Lower leg skin (tissue), 4 donors: ENCODE data around the gene CYP2S1. TPM values are rescaled to one million over a fixed set of nuclear protein-coding genes. Genes with fewer than 3 reads are reported as not detected.
A peak's percentile ranks its signal among the peaks of the same experiment; 100 is the strongest.

Source experiments
- DNase-seq, 2 donors: peaks; one replicate each; pipeline ENCODE4 v3.0.0-alpha.2; 2019; ENCODE audit warnings: low spot score in 2 of 2
- H3K4me3 ChIP-seq: fragments of 200-600 bp; sonication (generic); 2 replicates; pipeline ENCODE4 v1.5.1; 2017; ENCODE audit warnings: mild to moderate bottlenecking, low read depth; ENCODE audit not compliant: poor library complexity, severe bottlenecking
- POLR2A ChIP-seq, 2 donors: fragments of 450-650 bp; IDR thresholded peaks; one replicate each; pipeline ENCODE4 v1.6.1; 2016 to 2017; ENCODE audit warnings: antibody characterized with exemption in 2 of 2, mild to moderate bottlenecking in 1 of 2, moderate library complexity in 1 of 2
- WGBS, 2 donors: methylation state at CpG; one replicate each; pipeline ENCODE4 v1.1.5; 2018; 5-methylcytosine and 5-hydroxymethylcytosine counted together
- intact Hi-C: fragments of 100-400 bp; cut with DNase I; formaldehyde crosslinking; loops from one replicate; pipeline ENCODE4 v1.15.0; 2023; ENCODE audit warnings: low total_unique reads
- total RNA-seq, 4 donors: library from RNA; depleted of rRNA; stranded (reverse); fragments of >200 nt; gene quantifications; one replicate each; pipeline ENCODE4 v1.1.0, GENCODE V29; 2016
- TF ChIP-seq, protein P1 (sequence below), 3 donors: fragments of 450-650 bp; IDR thresholded peaks; one replicate each; pipeline ENCODE4 v1.5.1; 2016; ENCODE audit warnings: antibody characterized with exemption in 3 of 3, mild to moderate bottlenecking in 3 of 3, moderate library complexity in 2 of 3

Gene CYP2S1
- total RNA-seq, 4 donors from 2014 or later: 0.49 to 3.8 (median 1.9) TPM

- no peak overlapping the region for H3K4me3 ChIP-seq
- no peak for TF ChIP-seq POLR2A (IDR thresholded peaks at IDR 0.05)
- WGBS, 2 donors: 87 to 88% methylated on average over 2 of the region's 2 CpGs
- intact Hi-C loops: no loop called here
- no peak for DNase-seq
Observed at GRCh38 chr19:41159881-41160280, 33.1 kb upstream of the CYP2S1 start.

DNA sequence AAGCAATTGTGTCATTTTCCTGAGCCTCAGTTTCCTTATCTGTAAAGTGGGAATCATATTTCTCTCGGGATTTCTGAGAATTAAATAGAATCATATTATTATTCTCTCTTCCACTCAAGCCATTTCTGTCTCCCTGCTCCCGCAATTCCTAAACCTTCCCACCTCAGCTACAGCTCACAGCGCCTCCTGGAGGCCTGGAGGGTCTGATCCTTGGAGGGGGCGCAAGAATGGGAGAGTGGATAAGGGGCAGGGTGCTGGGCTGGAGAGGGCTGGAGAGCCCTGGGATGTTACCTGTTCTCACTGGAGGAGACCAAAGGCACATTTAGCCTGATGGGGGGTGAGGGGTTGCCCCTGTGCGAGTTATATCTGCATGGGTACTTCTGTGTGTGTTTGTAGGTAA is 31.1 kb upstream of the CYP2S1 start:
- TF ChIP-seq POLR2A (IDR thresholded peaks at IDR 0.05): no peak
- TF ChIP-seq, protein P1, sequence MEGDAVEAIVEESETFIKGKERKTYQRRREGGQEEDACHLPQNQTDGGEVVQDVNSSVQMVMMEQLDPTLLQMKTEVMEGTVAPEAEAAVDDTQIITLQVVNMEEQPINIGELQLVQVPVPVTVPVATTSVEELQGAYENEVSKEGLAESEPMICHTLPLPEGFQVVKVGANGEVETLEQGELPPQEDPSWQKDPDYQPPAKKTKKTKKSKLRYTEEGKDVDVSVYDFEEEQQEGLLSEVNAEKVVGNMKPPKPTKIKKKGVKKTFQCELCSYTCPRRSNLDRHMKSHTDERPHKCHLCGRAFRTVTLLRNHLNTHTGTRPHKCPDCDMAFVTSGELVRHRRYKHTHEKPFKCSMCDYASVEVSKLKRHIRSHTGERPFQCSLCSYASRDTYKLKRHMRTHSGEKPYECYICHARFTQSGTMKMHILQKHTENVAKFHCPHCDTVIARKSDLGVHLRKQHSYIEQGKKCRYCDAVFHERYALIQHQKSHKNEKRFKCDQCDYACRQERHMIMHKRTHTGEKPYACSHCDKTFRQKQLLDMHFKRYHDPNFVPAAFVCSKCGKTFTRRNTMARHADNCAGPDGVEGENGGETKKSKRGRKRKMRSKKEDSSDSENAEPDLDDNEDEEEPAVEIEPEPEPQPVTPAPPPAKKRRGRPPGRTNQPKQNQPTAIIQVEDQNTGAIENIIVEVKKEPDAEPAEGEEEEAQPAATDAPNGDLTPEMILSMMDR (IDR thresholded peaks at IDR 0.05): no peak
- DNase-seq: no peak
- 91 to 95% methylated on average over 5 of the region's 5 CpGs for WGBS, 2 donors

DNA sequence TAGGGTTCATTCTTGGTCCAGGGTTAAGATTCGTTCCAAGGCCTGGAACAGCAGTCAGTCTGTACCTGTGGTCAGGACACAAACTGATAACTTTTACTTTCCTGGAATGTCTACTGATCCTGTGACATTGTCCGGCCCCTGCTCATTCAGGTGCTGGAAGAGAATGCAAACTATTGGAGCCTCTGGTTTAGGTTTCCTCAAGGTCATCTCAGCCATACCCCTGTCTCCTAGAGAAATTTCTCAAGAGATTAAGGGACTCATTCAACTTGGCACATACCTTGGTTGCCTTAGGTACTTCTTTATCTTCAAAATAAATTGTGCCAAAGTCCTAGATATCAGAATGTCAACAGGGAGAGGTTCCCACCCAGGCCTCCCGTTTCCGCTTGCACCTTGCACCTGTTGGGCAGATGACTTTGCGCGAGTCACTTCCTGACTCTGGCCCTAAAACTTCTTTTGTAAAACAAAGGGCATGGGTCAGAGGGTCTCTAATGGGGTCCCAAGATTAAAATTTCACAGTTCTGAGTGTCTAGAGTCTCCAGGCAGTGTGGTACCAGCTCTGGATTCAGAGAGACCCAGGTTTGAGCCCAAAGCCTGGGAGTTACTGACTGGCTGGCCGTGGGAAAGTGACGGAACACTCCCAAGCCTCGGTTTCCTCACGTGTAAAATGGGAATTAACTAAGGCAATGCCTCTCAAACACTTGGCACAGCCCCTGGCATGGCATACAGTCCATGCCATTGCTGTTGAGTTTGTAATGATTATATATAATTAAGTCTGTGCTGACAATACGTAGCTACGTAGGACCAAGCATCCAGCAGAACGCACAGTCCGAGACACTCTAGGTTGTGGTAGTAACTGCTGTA is 25.8 kb upstream of the CYP2S1 start:
- intact Hi-C loops: no loop called here
- H3K4me3 ChIP-seq: no peak overlapping the region
- no peak for DNase-seq
- TF ChIP-seq POLR2A (IDR thresholded peaks at IDR 0.05): no peak
- TF ChIP-seq, protein P1 (IDR thresholded peaks at IDR 0.05): no peak
- WGBS, 2 donors: 87 to 93% methylated on average over 14 of the region's 14 CpGs

More for the DNA sequence above, 31.1 kb upstream of the CYP2S1 start:
- intact Hi-C loops: no loop called here
- H3K4me3 ChIP-seq: no peak overlapping the region

GRCh38 chr19:41172297-41173164 is 20.5 kb upstream of the CYP2S1 start:
- WGBS, 2 donors: 67 to 72% methylated on average over 6 of the region's 6 CpGs
- intact Hi-C loops: no loop called here
- TF ChIP-seq, protein P1 (IDR thresholded peaks at IDR 0.05): no peak
- TF ChIP-seq POLR2A (IDR thresholded peaks at IDR 0.05): no peak
- DNase-seq: no peak
- H3K4me3 ChIP-seq: no peak overlapping the region

GRCh38 chr19:41174297-41174928 is 18.6 kb upstream of the CYP2S1 start:
- 60 to 64% methylated on average over 13 to 15 of the region's 15 CpGs for WGBS, 2 donors
- intact Hi-C loops: no loop called here
- H3K4me3 ChIP-seq: no peak overlapping the region
- TF ChIP-seq, protein P1 (IDR thresholded peaks at IDR 0.05): no peak
- no peak for TF ChIP-seq POLR2A (IDR thresholded peaks at IDR 0.05)
- DNase-seq: peak in 1 of 2 donors; percentile 38
